ENCODE data around the gene RPTOR.

The RPTOR gene

DNA sequence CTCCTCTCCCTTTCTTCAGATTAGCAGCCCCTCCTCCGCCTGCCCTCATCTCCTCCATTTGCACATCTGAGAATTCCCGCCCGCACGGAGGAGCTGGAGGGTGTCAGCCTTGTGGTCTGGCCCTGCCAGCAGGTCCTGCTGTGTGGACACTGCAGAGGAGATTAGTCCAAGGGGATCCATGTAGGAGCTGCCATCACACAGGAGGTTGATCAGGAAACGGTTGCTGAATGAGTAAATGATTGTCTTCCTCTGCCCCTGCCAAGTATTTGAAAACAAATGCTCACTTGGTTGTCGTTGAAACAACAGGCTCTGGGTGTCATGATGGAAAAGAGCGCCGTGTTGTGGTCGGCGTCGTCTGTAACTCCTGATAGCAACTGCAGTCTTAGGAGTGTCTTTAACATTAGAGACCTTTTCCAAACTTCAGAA is 383.2 kb downstream of the RPTOR start:
- no peaks in the 10 kb centered on the region for H3K9me3 ChIP-seq (ENCODE audit: control insufficient read depth, low read length)
- H3K4me2 ChIP-seq (ENCODE audit: low read length) = no peak overlapping the region
- no peak overlapping the region for H2AFZ ChIP-seq
- H3K27ac ChIP-seq = no peak overlapping the region
- H3K4me3 ChIP-seq (ENCODE audit: low read depth, low read length) = no peak overlapping the region
- no peak overlapping the region for H3K9ac ChIP-seq
- H3K36me3 ChIP-seq (ENCODE audit: control insufficient read depth, insufficient read depth, low read length) = no peaks in the 10 kb centered on the region
- H3K4me1 ChIP-seq = no peaks in the 10 kb centered on the region
- no peaks in the 10 kb centered on the region for H3K79me2 ChIP-seq
- H3K27me3 ChIP-seq (ENCODE audit: control insufficient read depth, insufficient read depth, low read length) = no peaks in the 10 kb centered on the region
- TF ChIP-seq, protein P1, sequence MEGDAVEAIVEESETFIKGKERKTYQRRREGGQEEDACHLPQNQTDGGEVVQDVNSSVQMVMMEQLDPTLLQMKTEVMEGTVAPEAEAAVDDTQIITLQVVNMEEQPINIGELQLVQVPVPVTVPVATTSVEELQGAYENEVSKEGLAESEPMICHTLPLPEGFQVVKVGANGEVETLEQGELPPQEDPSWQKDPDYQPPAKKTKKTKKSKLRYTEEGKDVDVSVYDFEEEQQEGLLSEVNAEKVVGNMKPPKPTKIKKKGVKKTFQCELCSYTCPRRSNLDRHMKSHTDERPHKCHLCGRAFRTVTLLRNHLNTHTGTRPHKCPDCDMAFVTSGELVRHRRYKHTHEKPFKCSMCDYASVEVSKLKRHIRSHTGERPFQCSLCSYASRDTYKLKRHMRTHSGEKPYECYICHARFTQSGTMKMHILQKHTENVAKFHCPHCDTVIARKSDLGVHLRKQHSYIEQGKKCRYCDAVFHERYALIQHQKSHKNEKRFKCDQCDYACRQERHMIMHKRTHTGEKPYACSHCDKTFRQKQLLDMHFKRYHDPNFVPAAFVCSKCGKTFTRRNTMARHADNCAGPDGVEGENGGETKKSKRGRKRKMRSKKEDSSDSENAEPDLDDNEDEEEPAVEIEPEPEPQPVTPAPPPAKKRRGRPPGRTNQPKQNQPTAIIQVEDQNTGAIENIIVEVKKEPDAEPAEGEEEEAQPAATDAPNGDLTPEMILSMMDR (IDR thresholded peaks at IDR 0.05) = no peak

DNA sequence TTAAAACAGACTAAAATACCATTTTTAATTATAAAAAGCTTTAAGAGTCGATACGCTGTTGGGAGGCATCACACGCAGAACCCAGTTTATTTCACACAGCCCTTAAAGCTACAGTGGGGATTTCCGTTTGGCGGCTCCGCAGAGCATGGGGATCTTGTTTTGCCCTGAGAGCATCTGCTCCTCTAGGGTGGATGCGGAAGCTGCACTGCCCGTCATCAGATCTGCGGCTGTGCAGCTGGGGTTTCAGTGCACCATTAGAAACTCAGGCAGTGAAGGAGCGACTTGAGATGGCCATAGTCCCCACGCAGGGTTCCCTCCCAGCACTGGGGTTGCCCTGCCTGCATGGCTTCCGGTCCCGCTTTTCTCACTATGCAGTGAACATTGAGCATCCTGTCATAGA is 384.8 kb downstream of the RPTOR start:
- no peaks in the 10 kb centered on the region for H3K27me3 ChIP-seq (ENCODE audit: control insufficient read depth, insufficient read depth, low read length)
- no peak overlapping the region for H3K4me3 ChIP-seq (ENCODE audit: low read depth, low read length)
- no peak overlapping the region for H3K4me2 ChIP-seq (ENCODE audit: low read length)
- H3K9me3 ChIP-seq (ENCODE audit: control insufficient read depth, low read length) = no peaks in the 10 kb centered on the region
- H2AFZ ChIP-seq = no peak overlapping the region
- TF ChIP-seq, protein P1 (IDR thresholded peaks at IDR 0.05) = no peak
- H3K4me1 ChIP-seq = no peaks in the 10 kb centered on the region
- H3K79me2 ChIP-seq = no peaks in the 10 kb centered on the region
- H3K36me3 ChIP-seq (ENCODE audit: control insufficient read depth, insufficient read depth, low read length) = no peaks in the 10 kb centered on the region
- H3K27ac ChIP-seq = no peak overlapping the region
- H3K9ac ChIP-seq = no peak overlapping the region

DNA sequence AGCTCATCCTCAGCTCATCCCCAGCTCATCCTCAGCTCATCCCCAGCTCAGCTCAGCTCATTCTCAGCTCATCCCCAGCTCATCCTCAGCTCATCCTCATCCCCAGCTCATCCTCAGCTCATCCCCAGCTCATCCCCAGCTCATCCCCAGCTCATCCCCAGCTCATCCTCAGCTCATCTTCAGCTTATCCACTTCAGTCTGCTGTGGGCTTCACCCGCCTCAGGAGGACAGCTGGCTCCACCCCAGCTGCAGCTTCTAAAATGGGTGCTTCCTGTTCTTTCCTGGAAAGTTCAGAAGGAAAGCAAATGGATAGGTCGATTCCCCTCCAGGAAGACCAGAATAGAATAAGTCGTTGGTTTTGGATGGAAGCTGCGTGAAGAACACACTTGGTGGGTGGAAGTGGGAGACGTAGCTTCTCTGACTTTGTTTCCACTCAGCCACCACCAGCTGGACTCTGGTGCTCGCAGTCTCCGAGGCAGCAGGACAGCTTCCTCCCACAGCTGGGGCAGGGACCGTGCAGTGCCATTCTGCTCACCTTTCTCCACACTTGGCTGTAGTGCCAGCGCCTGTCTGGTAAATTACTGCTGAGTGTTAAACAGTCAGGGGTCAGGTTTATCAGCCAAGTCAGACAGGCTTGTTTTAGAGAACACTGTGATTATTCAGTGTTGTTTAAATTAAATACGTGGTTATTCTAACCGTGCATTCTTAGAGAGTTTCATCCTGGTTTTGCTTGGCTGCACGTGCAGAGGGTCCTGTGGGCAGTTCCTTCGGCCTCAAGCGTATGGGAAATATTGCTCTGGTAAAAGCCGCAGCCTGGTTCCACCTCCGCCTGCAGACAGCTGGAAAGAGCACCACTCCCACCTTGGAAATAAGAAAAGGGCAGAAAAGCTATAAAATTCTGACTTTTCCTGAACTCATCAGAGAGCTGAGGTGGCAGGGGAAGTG is 386.0 kb downstream of the RPTOR start:
- Histone ChIP-seq H3K4me1 (no peaks in the 10 kb centered on the region), H3K79me2 (no peaks in the 10 kb centered on the region), H3K9ac (no peak overlapping the region), H3K4me2 (ENCODE audit: low read length) (no peak overlapping the region), H3K27ac (no peak overlapping the region), H3K4me3 (ENCODE audit: low read depth, low read length) (no peak overlapping the region), H3K27me3 (ENCODE audit: control insufficient read depth, insufficient read depth, low read length) (no peaks in the 10 kb centered on the region), H3K9me3 (ENCODE audit: control insufficient read depth, low read length) (no peaks in the 10 kb centered on the region), H2AFZ (no peak overlapping the region), H3K36me3 (ENCODE audit: control insufficient read depth, insufficient read depth, low read length) (no peaks in the 10 kb centered on the region)
- TF ChIP-seq, protein P1 (IDR thresholded peaks at IDR 0.05) = no peak

DNA sequence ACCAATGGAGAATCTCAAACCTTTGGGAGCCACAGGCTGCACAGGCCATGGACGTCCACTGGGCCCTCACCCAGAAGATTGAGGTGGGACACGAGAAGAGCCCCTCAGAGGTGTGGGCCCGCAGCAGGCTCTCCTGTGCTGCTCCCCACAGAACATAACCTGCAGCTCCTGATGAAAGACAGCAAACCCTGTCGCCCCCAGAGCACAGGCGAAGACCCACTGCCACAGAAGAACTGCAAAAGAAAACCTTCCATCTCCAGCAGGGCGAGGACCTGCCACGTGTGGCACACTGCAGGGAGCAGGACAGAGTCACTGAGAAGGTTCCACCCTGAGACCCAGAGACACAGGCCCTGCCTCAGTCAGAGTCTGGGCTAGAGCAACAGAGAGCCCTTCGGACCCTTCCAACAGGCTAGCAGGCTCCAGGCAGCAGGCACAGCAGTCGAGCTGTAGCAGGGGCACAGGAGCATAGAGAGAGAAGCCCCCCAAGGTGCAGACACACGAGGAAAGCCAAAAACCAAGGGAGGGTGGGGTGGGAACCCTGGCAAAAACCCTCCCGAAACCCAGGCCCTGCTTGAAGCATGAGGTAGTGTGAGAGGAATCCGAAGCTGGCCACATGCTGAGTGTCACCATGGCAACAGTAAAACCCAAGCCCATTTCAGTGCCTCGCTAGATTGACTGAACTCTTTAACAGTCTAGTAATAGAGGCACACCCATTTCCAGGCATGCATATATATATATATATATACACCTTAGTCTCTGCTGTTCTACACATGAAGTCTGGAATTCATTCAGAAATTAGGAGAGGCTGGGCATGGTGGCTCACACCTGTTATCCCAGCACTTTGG is 387.0 kb downstream of the RPTOR start:
- H3K4me3 ChIP-seq (ENCODE audit: low read depth, low read length) = no peak overlapping the region
- H3K27me3 ChIP-seq (ENCODE audit: control insufficient read depth, insufficient read depth, low read length) = no peaks in the 10 kb centered on the region
- H3K27ac ChIP-seq = no peak overlapping the region
- TF ChIP-seq, protein P1 (IDR thresholded peaks at IDR 0.05) = no peak
- H3K9ac ChIP-seq = no peak overlapping the region
- no peak overlapping the region for H2AFZ ChIP-seq
- no peak overlapping the region for H3K4me2 ChIP-seq (ENCODE audit: low read length)
- H3K9me3 ChIP-seq (ENCODE audit: control insufficient read depth, low read length) = no peaks in the 10 kb centered on the region
- H3K4me1 ChIP-seq = no peaks in the 10 kb centered on the region
- no peaks in the 10 kb centered on the region for H3K79me2 ChIP-seq
- no peaks in the 10 kb centered on the region for H3K36me3 ChIP-seq (ENCODE audit: control insufficient read depth, insufficient read depth, low read length)

Measured in parathyroid adenoma (tissue), 2 donors.